Caco-2 (cell line): ENCODE measurements around the gene MACROD2. TPM values are rescaled to one million over a fixed set of nuclear protein-coding genes. Genes with fewer than 3 reads are reported as not detected.

ENCODE experiments used
- BruUV-seq: library from RNA; stranded (reverse); fragments of 400-500 nt; replicated peaks from 2 replicates; lab custom pipeline; 2021; lab: Mats Ljungman, UMichigan
- CTCF ChIA-PET: fragments of 300-600 bp; sonication (Branson Sonifier 250); formaldehyde crosslinking; loops from one replicate; lab custom pipeline; 2022; ENCODE audit warnings: antibody characterized with exemption; lab: Charles Lee
- POLR2A ChIA-PET: fragments of 300-600 bp; sonication (Branson Sonifier 250); formaldehyde crosslinking; loops from one replicate; lab custom pipeline; 2022; ENCODE audit warnings: antibody characterized with exemption; lab: Charles Lee
- DNase-seq, 2 experiments: peaks; one replicate each; pipeline versions ENCODE4 v3.0.0 to v3.0.0-alpha.2; 2020 to 2022
- H3K27me3 ChIP-seq: replicated peaks from 2 replicates; pipeline ENCODE4 v1.6.0; 2011; ENCODE audit warnings: low read length; ENCODE audit not compliant: control insufficient read depth, insufficient read depth
- H3K36me3 ChIP-seq: 2 replicates; pipeline ENCODE4 v1.5.1; 2011; ENCODE audit warnings: low read length; ENCODE audit not compliant: control insufficient read depth, insufficient read depth
- H3K4me1 ChIP-seq: fragments of 250-450 bp; sonication (Bioruptor Pico); 2 replicates; pipeline ENCODE4 v1.5.1; 2020; ENCODE audit warnings: mild to moderate bottlenecking
- H3K4me3 ChIP-seq: 2 replicates; pipeline ENCODE4 v1.5.1; 2011; ENCODE audit warnings: low read depth, mild to moderate bottlenecking, control low read depth, low read length
- H3K9me3 ChIP-seq: fragments of 250-450 bp; sonication (Bioruptor Pico); 2 replicates; pipeline ENCODE4 v1.5.1; 2020; ENCODE audit warnings: mild to moderate bottlenecking, moderate library complexity
- H3K27ac Mint-ChIP-seq: one replicate; pipeline ENCODE4 v1.8.0; 2022; ENCODE audit warnings: mixed read lengths; ENCODE audit not compliant: unreplicated experiment
- H3K27me3 Mint-ChIP-seq: one replicate; pipeline ENCODE4 v1.8.0; 2022; ENCODE audit warnings: mixed read lengths; ENCODE audit not compliant: insufficient read depth, unreplicated experiment
- H3K36me3 Mint-ChIP-seq: one replicate; pipeline ENCODE4 v1.8.0; 2022; ENCODE audit warnings: mild to moderate bottlenecking, mixed read lengths; ENCODE audit not compliant: insufficient read depth, unreplicated experiment
- H3K4me1 Mint-ChIP-seq: one replicate; pipeline ENCODE4 v1.8.0; 2022; ENCODE audit warnings: low read depth, mixed read lengths; ENCODE audit not compliant: unreplicated experiment
- H3K4me3 Mint-ChIP-seq: one replicate; pipeline ENCODE4 v1.8.0; 2022; ENCODE audit warnings: mild to moderate bottlenecking, moderate library complexity, mixed read lengths; ENCODE audit not compliant: unreplicated experiment
- H3K9me3 Mint-ChIP-seq: one replicate; pipeline ENCODE4 v1.8.0; 2022; ENCODE audit warnings: mixed read lengths; ENCODE audit not compliant: unreplicated experiment
- CTCF ChIP-seq, 2 experiments: fragments of 200-600 bp in 1 of 2; IDR thresholded peaks; 1 replicate in 1 of 2; 2 replicates in 1 of 2; pipeline versions ENCODE4 v1.5.1 to v1.8.0; 2011 to 2022; ENCODE audit warnings: antibody characterized with exemption in 1 of 2, control low read depth in 1 of 2, inconsistent platforms in 1 of 2, low read depth in 1 of 2, low read length in 1 of 2, mild to moderate bottlenecking in 1 of 2, moderate library complexity in 1 of 2; ENCODE audit not compliant: insufficient read depth in 1 of 2, severe bottlenecking in 1 of 2, unreplicated experiment in 1 of 2
- intact Hi-C: fragments of 100-400 bp; cut with micrococcal nuclease; formaldehyde crosslinking; loops from one replicate; pipeline ENCODE4 v1.10.0; 2022; ENCODE audit not compliant: unreplicated experiment
- total RNA-seq: library from RNA; stranded (reverse); gene quantifications from 2 replicates; pipeline ENCODE4 v1.2.3, GENCODE V29; 2022

The MACROD2 gene
- total RNA-seq, 1 experiment from 2014 or later: 6.4 TPM

- no peaks in the 10 kb centered on the region for H3K36me3 Mint-ChIP-seq
- BruUV-seq: no TSS peak
These were observed 2018.3 kb downstream of the MACROD2 start for GRCh38 chr20:16013631-16014030.

GRCh38 chr20:16014436-16014835 lies 2019.1 kb downstream of the MACROD2 start:
- no peaks in the 10 kb centered on the region for H3K27me3 ChIP-seq
- H3K4me1 Mint-ChIP-seq: no peaks in the 10 kb centered on the region
- H3K9me3 Mint-ChIP-seq: no peaks in the 10 kb centered on the region
- no peak for DNase-seq
- TF ChIP-seq CTCF (IDR thresholded peaks at IDR 0.05; ENCODE audit: insufficient read depth in 1 of 2, low read depth in 1 of 2, low read length in 1 of 2, severe bottlenecking in 1 of 2, unreplicated experiment in 1 of 2): no peak
- H3K4me3 Mint-ChIP-seq: no peak overlapping the region
- POLR2A ChIA-PET: no interaction called here
- no peaks in the 10 kb centered on the region for H3K36me3 Mint-ChIP-seq
- H3K4me3 ChIP-seq: no peak overlapping the region
- intact Hi-C loops: no loop called here
- peaks cover 3% of the 10 kb centered on the region for H3K27me3 Mint-ChIP-seq
- no peaks in the 10 kb centered on the region for H3K36me3 ChIP-seq
- CTCF ChIA-PET: no interaction called here
- no peak overlapping the region for H3K27ac Mint-ChIP-seq
- no peaks in the 10 kb centered on the region for H3K9me3 ChIP-seq
- no TSS peak for BruUV-seq
- no peaks in the 10 kb centered on the region for H3K4me1 ChIP-seq

More at GRCh38 chr20:16013631-16014030, 2018.3 kb downstream of the MACROD2 start:
- peaks cover 3% of the 10 kb centered on the region for H3K27me3 Mint-ChIP-seq
- H3K27me3 ChIP-seq: no peaks in the 10 kb centered on the region
- ChIA-PET POLR2A (no interaction called here), CTCF (no interaction called here)
- no peaks in the 10 kb centered on the region for H3K4me1 ChIP-seq
- H3K27ac Mint-ChIP-seq: no peak overlapping the region
- no peaks in the 10 kb centered on the region for H3K4me1 Mint-ChIP-seq
- H3K9me3 ChIP-seq: no peaks in the 10 kb centered on the region
- no peak overlapping the region for H3K4me3 Mint-ChIP-seq
- DNase-seq: no peak
- H3K9me3 Mint-ChIP-seq: no peaks in the 10 kb centered on the region
- no peak overlapping the region for H3K4me3 ChIP-seq
- intact Hi-C loops: no loop called here
- no peak for TF ChIP-seq CTCF (IDR thresholded peaks at IDR 0.05; ENCODE audit: insufficient read depth in 1 of 2, low read depth in 1 of 2, low read length in 1 of 2, severe bottlenecking in 1 of 2, unreplicated experiment in 1 of 2)
- no peaks in the 10 kb centered on the region for H3K36me3 ChIP-seq

- Mint-ChIP-seq H3K4me3 (no peak overlapping the region), H3K4me1 (no peaks in the 10 kb centered on the region), H3K27ac (no peak overlapping the region), H3K36me3 (no peaks in the 10 kb centered on the region), H3K27me3 (peaks cover 3% of the 10 kb centered on the region), H3K9me3 (no peaks in the 10 kb centered on the region)
- Histone ChIP-seq H3K36me3 (no peaks in the 10 kb centered on the region), H3K4me1 (no peaks in the 10 kb centered on the region), H3K4me3 (no peak overlapping the region), H3K9me3 (no peaks in the 10 kb centered on the region), H3K27me3 (no peaks in the 10 kb centered on the region)
- DNase-seq: no peak
- POLR2A ChIA-PET: no interaction called here
- intact Hi-C loops: no loop called here
- TF ChIP-seq CTCF (IDR thresholded peaks at IDR 0.05; ENCODE audit: insufficient read depth in 1 of 2, low read depth in 1 of 2, low read length in 1 of 2, severe bottlenecking in 1 of 2, unreplicated experiment in 1 of 2): no peak
- no TSS peak for BruUV-seq
- CTCF ChIA-PET: no interaction called here
These were observed 2022.3 kb downstream of the MACROD2 start for GRCh38 chr20:16017656-16018055.
